Measurements from ENCODE around the gene LYST.

GRCh38 chr1:235851939-235852338, 14.8 kb downstream of the LYST start:
- TF ChIP-seq POLR2AphosphoS5 (IDR thresholded peaks at IDR 0.05; ENCODE audit: low read depth, low read length) (no peak), POLR2A (IDR thresholded peaks at IDR 0.05; ENCODE audit: low read depth, low read length) (no peak)
